Skeletal muscle cell (primary cell): ENCODE results near the gene COL17A1.

ENCODE experiments used
- DNase-seq: peaks from one replicate; pipeline ENCODE4 v3.0.0-alpha.2; 2010; ENCODE audit warnings: low read depth
- H3K4me3 ChIP-seq: 2 replicates; pipeline ENCODE4 v1.5.1; 2011; ENCODE audit warnings: low read depth, mild to moderate bottlenecking, control low read depth, low read length, moderate library complexity

The COL17A1 gene

DNA sequence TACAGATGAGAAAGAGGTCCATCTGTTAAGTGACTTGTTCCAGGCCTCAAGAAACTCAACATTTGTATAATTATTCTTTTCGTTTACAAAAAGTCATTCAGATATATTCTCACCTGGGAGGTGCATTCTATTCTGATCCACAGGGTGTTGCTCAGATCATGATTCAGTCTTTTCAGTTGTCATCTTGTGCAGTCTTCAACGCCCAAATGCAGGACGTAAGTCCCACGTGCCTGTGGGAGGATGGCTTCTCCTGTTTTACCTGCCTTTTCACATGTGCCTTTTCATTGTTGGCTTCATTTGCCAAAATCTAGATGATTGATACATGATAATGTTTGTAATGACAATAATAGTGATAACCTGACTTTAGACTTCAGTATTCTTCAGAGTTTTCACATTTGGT is 72.2 kb downstream of the COL17A1 start:
- no peak for DNase-seq
- no peak overlapping the region for H3K4me3 ChIP-seq

DNA sequence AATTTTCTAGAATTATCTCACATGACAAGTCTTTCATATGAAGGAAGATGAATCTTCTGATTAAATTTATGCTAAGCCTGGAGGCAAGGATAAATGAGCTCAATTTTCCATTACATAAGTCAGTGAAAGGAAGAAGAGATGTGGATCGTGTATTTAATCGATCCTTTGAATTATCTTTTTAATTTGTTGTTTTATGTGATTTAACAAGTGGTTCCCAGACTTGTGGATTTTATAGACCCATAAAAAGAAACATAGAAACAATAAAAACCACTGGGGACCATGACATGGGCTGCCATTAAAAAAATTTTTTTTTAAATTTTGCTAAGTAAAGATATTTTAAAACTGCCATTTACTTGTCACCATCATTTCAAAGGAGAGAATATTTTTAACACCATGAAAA is 73.8 kb downstream of the COL17A1 start:
- H3K4me3 ChIP-seq = no peak overlapping the region
- DNase-seq = no peak

DNA sequence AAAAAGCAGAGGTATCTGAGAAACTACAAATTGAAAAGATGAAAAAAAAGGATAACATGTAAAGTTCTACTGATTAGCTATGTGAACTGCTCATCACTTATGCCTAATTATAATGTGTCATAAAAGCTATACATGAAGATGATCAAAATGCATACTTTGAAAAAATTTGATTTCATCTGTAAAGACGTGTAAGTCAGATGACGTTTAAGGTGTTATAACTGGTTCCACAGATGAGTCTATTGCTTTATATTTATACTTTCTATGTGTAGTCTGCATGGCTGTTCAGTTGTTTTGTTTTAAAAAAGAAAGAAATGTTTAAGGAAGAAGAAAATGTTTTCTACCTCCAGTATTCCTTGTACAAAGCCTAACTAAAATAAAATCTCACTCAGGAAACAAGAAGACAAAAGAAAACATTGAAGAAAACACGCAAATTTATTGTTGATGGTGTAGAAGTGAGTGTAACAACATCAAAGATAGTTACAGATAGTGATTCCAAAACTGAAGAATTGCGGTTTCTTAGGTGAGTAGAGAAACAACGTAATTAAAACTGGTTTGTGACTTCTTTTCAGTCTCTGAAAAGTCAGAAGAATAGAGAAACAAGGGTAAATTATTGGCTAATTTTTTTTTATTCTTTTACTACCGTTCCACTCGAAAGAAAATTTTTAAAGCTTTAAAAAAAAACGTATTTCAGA is 80.4 kb downstream of the COL17A1 start:
- H3K4me3 ChIP-seq = no peak overlapping the region
- DNase-seq = no peak

GRCh38 chr10:104002911-104003310 is 82.8 kb downstream of the COL17A1 start:
- H3K4me3 ChIP-seq = no peak overlapping the region
- no peak for DNase-seq

DNA sequence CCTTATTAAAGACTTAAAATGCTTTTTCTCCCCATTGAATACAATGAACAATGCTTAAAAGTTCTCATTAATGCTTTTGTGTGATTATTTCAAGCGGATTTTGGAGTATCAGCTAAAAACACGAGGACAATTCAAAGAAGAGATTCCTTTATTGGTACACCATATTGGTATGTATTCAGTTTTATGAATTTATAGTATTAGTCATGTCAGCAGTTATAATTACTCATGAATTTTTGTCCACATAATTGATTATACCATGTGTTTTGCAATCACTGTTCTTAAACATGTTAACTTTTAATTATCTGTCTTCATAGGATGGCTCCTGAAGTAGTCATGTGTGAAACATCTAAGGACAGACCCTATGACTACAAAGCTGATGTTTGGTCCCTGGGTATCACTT is 86.9 kb downstream of the COL17A1 start:
- no peak overlapping the region for H3K4me3 ChIP-seq
- DNase-seq = no peak

- no peak overlapping the region for H3K4me3 ChIP-seq
- no peak for DNase-seq
Observed at GRCh38 chr10:103995134-103995533, 90.5 kb downstream of the COL17A1 start.

DNA sequence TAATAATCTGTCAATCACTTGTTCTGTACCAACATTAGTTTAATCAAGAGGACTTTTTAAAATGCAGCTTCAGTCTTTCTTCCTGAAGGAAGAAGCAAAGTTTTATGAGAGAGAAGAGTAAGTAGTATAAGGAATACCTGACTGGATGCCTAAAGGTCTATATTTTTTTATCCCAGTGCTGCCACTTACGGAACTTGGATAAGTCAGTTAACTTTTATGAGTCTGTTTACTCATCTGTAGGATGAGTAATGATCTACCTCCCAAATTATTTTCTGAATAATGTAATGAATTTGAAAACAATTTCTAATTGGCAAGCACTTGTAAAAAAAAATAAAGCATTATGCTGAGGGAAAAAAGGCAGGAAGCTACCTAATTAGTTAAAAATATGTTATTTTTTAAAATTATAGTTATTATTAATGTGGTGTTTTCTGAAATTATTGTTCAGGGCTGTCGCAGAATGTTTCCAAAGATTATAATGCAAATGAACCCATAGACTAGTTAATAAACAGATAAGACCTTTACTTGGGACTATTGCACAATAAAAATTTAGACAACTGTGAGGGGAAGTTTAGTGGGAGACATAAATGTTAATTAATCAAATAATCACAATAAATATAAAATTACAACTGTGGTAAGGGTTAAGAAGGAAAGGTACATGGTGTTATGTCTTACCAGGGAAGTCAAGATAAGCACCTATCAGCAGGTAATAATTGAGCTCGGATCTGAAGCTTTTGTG is 94.1 kb downstream of the COL17A1 start:
- no peak for DNase-seq
- no peak overlapping the region for H3K4me3 ChIP-seq

DNA sequence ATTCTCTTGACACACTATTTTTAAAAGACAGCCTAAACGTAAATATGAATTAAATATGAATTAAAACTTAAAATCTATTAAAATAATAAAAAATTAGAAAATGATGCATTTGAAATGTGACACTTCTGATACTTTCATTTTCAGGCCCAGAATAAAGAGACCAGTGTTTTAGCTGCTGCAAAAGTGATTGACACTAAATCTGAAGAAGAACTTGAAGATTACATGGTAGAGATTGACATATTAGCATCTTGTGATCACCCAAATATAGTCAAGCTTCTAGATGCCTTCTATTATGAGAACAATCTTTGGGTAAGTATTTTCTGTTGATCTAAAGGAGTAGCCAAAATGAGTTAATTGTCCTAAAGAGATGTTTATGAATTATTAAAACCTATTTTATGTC is 95.1 kb downstream of the COL17A1 start:
- H3K4me3 ChIP-seq = no peak overlapping the region
- DNase-seq = no peak

DNA sequence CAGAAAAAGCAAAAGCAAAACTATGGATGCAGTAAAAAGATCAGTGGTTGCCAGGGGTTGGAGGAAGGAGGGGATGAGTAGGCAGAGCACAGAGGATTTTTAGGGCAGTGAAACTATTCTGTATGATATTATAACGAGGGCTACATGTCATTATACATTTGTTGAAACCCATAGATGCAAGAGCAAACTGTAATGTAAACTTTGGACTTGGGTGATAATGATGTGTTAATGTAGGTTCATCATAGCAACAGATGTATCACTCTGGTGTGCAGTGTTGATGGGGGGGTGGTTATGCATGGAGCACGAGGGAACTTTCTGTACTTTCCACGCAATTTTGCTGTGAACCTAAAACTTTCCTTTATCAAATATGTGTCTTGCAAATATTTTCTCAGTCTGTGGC is 95.6 kb downstream of the COL17A1 start:
- no peak for DNase-seq
- no peak overlapping the region for H3K4me3 ChIP-seq

GRCh38 chr10:103986360-103986759 is 99.3 kb downstream of the COL17A1 start:
- no peak overlapping the region for H3K4me3 ChIP-seq
- DNase-seq = no peak

GRCh38 chr10:103985726-103986125 is 100.0 kb downstream of the COL17A1 start:
- H3K4me3 ChIP-seq = no peak overlapping the region
- no peak for DNase-seq

DNA sequence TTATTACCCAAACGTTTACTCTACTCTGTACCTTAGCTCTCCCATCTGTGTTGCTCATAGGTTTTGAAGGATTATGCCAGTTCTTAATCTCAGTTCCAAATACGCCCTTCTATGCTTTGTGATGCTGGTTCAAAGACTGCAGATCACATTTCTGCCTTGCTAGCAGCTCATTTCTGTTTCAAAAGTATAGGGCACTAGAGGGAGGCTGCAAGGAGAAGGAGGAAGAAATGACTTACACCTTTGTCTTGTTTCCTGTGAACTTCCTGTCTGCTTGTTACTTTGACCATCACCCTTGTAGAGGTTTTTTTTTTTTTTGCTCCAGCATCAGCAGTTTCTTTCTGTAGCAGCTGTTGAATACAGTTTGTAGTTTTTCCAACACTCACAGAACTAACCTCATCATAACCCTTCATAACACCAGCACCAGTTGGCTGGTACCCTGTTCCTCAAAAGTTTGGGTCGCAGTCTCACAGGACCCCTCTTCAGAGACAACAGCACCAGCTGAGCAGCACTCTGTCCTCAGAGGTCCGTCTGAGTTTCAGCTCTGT is 102.2 kb downstream of the COL17A1 start:
- no peak for DNase-seq
- H3K4me3 ChIP-seq = no peak overlapping the region

GRCh38 chr10:103982639-103983038 is 103.0 kb downstream of the COL17A1 start:
- DNase-seq = no peak
- H3K4me3 ChIP-seq = no peak overlapping the region
